Spleen (tissue), 7 donors: Measurements from ENCODE around the gene SHH.

Experiments
- CTCF ChIP-seq, 11 experiments: fragments of 200-600 bp in 7 of 11; fragments of 450-650 bp in 4 of 11; sonication (generic) in 4 of 11; IDR thresholded peaks in 8 of 11; conservative IDR thresholded peaks in 3 of 11; 1 replicate in 7 of 11; 2 replicates in 4 of 11; pipeline versions ENCODE4 v1.4.0 to v1.8.0; 2016 to 2021; ENCODE audit warnings: antibody characterized with exemption in 11 of 11, inconsistent platforms in 4 of 11, mild to moderate bottlenecking in 1 of 11
- POLR2A ChIP-seq, 3 donors: fragments of 450-650 bp; IDR thresholded peaks; one replicate each; pipeline ENCODE4 v1.5.1; 2017; ENCODE audit warnings: antibody characterized with exemption in 3 of 3, mild to moderate bottlenecking in 1 of 3
- donor health status: DM: no; HTN: no; CAD: no; lungs with moderate emphysema.
- donor health status: DM: no; HTN: no; CAD: no.
- donor health status: DM: no; HTN: no; CAD: no.

GRCh38 chr7:155857141-155857540 is 44.9 kb upstream of the SHH start:
- TF ChIP-seq CTCF (IDR thresholded peaks at IDR 0.05 in 8 of 11, conservative IDR thresholded peaks at IDR 0.05 in 3 of 11) = no peak
- no peak for TF ChIP-seq POLR2A (IDR thresholded peaks at IDR 0.05)
